ENCODE data around the gene FARSA.
A peak's percentile ranks its signal among the peaks of the same experiment; 100 is the strongest.

FARSA gene

DNA sequence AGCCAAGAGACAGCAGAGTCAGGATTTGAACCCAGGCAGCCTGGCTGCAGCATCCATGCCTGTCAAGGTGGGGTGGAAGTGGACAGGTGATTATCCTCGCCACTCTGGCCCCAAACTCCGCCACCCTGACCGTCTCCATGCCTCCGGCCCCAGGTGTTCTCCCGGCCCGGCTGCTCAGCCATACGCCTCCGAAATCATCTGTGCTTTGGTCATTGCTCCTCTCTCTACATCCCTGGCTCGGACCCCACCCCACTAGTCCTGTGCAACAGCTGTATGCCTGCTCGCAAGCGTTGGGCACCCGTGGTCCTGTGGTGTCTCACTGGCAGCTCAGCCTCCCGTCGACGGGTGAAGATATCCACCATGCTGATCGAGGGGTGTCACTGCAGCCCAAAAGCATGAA, 39.7 kb upstream of the FARSA start:
- TF ChIP-seq CTCF (conservative IDR thresholded peaks at IDR 0.05) = no peak
- no peak overlapping the region for H3K27ac ChIP-seq

GRCh38 chr19:12970070-12970820, 36.7 kb upstream of the FARSA start:
- TF ChIP-seq CTCF (conservative IDR thresholded peaks at IDR 0.05) = no peak
- H3K27ac ChIP-seq = no peak overlapping the region

- no peak within 1 kb of the TSS for H3K27ac ChIP-seq
- no peak for TF ChIP-seq CTCF (conservative IDR thresholded peaks at IDR 0.05)
Measured at GRCh38 chr19:12969292-12969988, 35.9 kb upstream of the FARSA start, which contains the start of gene DAND5. DAND5 (plus strand) TSS chr19:12969576; CDS start chr19:12969661, 85 bp downstream.

DNA sequence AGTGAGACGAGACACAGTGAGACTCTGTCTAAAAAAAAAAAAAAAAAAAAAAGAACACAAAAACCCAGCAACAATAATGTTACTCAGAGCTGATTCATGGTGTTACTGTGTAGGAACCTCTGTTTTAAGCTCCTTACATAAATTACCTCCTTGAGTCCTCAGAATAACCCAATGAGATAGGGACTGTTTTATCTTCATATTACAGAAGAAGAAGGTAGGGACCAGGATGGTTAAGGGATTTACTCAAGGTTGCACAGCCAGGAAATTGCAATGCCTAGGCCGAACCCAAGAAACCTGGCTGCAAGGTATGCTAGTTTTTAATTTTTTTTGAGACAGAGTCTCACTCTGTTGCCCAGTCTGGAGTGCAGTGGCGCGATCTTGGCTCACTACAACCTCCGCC, 34.4 kb upstream of the FARSA start:
- TF ChIP-seq CTCF (conservative IDR thresholded peaks at IDR 0.05) = no peak
- no peak overlapping the region for H3K27ac ChIP-seq

GRCh38 chr19:12965812-12966135, 32.3 kb upstream of the FARSA start:
- peak overlapping the region; percentile 63 for H3K27ac ChIP-seq

DNA sequence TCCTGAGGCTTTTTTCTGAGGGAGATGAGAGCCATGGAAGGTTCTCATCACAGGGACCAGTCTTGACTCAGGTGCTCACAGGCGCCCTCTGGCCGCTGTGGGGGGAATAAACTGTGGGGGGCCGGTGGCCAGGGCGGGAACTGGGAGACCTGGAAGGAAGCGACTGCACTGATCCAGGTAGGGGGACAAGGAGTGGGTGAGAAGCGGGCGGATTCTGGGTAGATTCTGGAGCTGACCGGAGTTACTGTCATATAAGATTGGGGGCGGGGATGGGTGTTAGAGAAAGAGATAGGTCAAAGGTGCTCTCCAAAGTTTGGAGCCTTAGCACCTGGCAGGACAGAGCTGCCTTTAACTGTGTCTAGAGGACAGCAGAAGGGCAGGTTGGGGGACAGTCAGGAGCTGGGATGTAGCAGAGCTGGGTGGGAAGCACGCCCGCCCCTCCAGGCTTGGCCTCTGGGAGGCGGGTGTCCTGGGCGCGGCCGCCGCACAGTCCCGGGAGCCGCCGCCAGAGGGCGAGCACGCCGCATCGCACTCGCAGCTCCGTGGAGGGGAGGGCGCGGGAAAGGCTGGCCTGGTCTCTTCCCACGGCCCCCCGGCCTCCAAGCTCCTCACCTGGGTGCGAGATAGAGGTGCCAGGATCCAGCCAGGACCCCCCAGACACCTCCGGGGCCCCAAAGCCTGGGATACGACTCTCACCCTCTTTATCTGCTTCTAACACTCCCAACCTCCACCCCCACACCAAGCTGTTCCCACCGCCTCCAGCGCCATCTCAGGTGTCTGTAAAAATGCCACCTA, 31.7 kb upstream of the FARSA start:
- H3K27ac ChIP-seq = peak overlapping the region; percentile 63
- peak; percentile 98 for TF ChIP-seq CTCF (conservative IDR thresholded peaks at IDR 0.05)

More at GRCh38 chr19:12965812-12966135, 32.3 kb upstream of the FARSA start:
- TF ChIP-seq CTCF (conservative IDR thresholded peaks at IDR 0.05) = no peak

- no peak overlapping the region for H3K27ac ChIP-seq
- TF ChIP-seq CTCF (conservative IDR thresholded peaks at IDR 0.05) = no peak
Measured at GRCh38 chr19:12959481-12959880, 26.0 kb upstream of the FARSA start.

DNA sequence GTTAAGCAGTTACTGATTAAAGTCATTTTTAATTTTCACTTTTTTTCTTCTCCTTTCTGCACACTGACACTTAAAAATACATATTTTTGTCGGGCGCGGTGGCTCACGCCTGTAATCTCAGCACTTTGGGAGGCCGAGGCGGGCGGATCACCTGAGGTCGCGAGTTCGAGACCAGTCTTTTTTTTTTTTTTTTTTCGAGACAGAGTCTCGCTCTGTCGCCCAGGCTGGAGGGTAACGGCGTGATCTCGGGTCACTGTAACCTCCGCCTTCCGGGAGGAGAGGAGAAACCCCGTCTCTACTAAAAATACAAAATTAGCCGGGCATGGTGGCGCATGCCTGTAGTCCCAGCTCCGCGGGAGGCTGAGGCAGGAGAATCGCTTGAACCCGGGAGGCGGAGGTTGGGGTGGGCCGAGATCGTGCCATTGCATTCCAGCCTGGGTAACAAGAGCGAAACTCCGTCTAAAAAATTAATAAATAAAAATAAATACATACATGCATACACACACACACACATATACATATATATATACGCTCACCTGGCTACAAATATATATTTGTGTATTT, 24.0 kb upstream of the FARSA start:
- H3K27ac ChIP-seq = peak overlapping the region; percentile 91
